Fibroblast of skin of left biceps (primary cell): ENCODE data around the gene CLEC16A.
"Not testable (repeated sequence)": the region's sequence is repeated elsewhere in the genome, so short reads cannot be mapped to it uniquely, and the experiment has no call there.

ENCODE experiments used
- DNase-seq, 2 experiments: peaks; one replicate each; pipeline ENCODE4 v3.0.0-alpha.2; 2013; ENCODE audit warnings: low read depth in 2 of 2

Gene CLEC16A

GRCh38 chr16:10939649-10940234 lies 4.6 kb upstream of the CLEC16A start:
- DNase-seq, result no peak

GRCh38 chr16:10940501-10941079 lies 3.8 kb upstream of the CLEC16A start:
- no peak for DNase-seq

- DNase-seq, result no peak
These were observed 3.0 kb upstream of the CLEC16A start for GRCh38 chr16:10941127-10941933.

- not testable (repeated sequence) for DNase-seq
These were observed 2.4 kb upstream of the CLEC16A start for GRCh38 chr16:10941935-10942351.

GRCh38 chr16:10942352-10943063 lies 1.9 kb upstream of the CLEC16A start, which contains the start of gene DEXI:
Gene DEXI, minus strand, starts transcription at chr16:10942468. Its CDS starts 463 bp downstream, at chr16:10942005.
- peak; percentile 76 to 79 for DNase-seq

GRCh38 chr16:10943064-10943353 lies 1.4 kb upstream of the CLEC16A start:
- DNase-seq, result no peak

GRCh38 chr16:10945065-10945787 lies 862 bp downstream of the CLEC16A start:
- DNase-seq, result no peak

- DNase-seq, result no peak
These were observed 1.9 kb downstream of the CLEC16A start for GRCh38 chr16:10946308-10946707.

- no peak for DNase-seq
These were observed 2.9 kb downstream of the CLEC16A start for GRCh38 chr16:10947211-10947787.

- DNase-seq, result no peak
These were observed 5.1 kb downstream of the CLEC16A start for GRCh38 chr16:10949424-10949970.

- DNase-seq, result no peak
These were observed 6.0 kb downstream of the CLEC16A start for GRCh38 chr16:10950393-10950792.

- no peak for DNase-seq
These were observed 6.7 kb downstream of the CLEC16A start for GRCh38 chr16:10951026-10951425.

- no peak for DNase-seq
These were observed 10.5 kb downstream of the CLEC16A start for GRCh38 chr16:10954903-10955302.

GRCh38 chr16:10957771-10958482 lies 13.6 kb downstream of the CLEC16A start:
- DNase-seq, result no peak

- DNase-seq, result no peak
These were observed 14.8 kb downstream of the CLEC16A start for GRCh38 chr16:10959161-10959560.

- no peak for DNase-seq
These were observed 16.9 kb downstream of the CLEC16A start for GRCh38 chr16:10961231-10961630.

- DNase-seq, result peak; percentile 40 to 42
These were observed 19.9 kb downstream of the CLEC16A start for GRCh38 chr16:10964039-10964890.

- no peak for DNase-seq
These were observed 20.5 kb downstream of the CLEC16A start for GRCh38 chr16:10964891-10965326.

- DNase-seq, result no peak
These were observed 21.2 kb downstream of the CLEC16A start for GRCh38 chr16:10965440-10966061.
